ENCODE results near the gene CRACR2A.

Gene CRACR2A

GRCh38 chr12:3770891-3771290 is 18.0 kb upstream of the CRACR2A start:
- no peak overlapping the region for H3K4me3 ChIP-seq (replicated peaks; ENCODE audit: low read depth, low read length)
- no peak for TF ChIP-seq CTCF (IDR thresholded peaks at IDR 0.05; ENCODE audit: low read depth, low read length, missing control alignments)
- peak; percentile 29 for DNase-seq (ENCODE audit: extremely low read depth, low read depth)

GRCh38 chr12:3768911-3769447 is 16.1 kb upstream of the CRACR2A start:
- TF ChIP-seq CTCF (IDR thresholded peaks at IDR 0.05; ENCODE audit: low read depth, low read length, missing control alignments), result no peak
- no peak overlapping the region for H3K4me3 ChIP-seq (replicated peaks; ENCODE audit: low read depth, low read length)
- no peak for DNase-seq (ENCODE audit: extremely low read depth, low read depth)

GRCh38 chr12:3761116-3761735 is 8.3 kb upstream of the CRACR2A start:
- no peak for DNase-seq (ENCODE audit: extremely low read depth, low read depth)
- H3K4me3 ChIP-seq (replicated peaks; ENCODE audit: low read depth, low read length), result no peak overlapping the region
- no peak for TF ChIP-seq CTCF (IDR thresholded peaks at IDR 0.05; ENCODE audit: low read depth, low read length, missing control alignments)

- H3K4me3 ChIP-seq (replicated peaks; ENCODE audit: low read depth, low read length), result no peak overlapping the region
- TF ChIP-seq CTCF (IDR thresholded peaks at IDR 0.05; ENCODE audit: low read depth, low read length, missing control alignments), result no peak
- no peak for DNase-seq (ENCODE audit: extremely low read depth, low read depth)
Observed at GRCh38 chr12:3759878-3760277, 7.0 kb upstream of the CRACR2A start.

- TF ChIP-seq CTCF (IDR thresholded peaks at IDR 0.05; ENCODE audit: low read depth, low read length, missing control alignments), result no peak
- H3K4me3 ChIP-seq (replicated peaks; ENCODE audit: low read depth, low read length), result no peak overlapping the region
- DNase-seq (ENCODE audit: extremely low read depth, low read depth), result no peak
Observed at GRCh38 chr12:3757261-3757660, 4.4 kb upstream of the CRACR2A start.

GRCh38 chr12:3755898-3756297 is 3.0 kb upstream of the CRACR2A start:
- DNase-seq (ENCODE audit: extremely low read depth, low read depth), result no peak

More at GRCh38 chr12:3755898-3756297, 3.0 kb upstream of the CRACR2A start:
- TF ChIP-seq CTCF (IDR thresholded peaks at IDR 0.05; ENCODE audit: low read depth, low read length, missing control alignments), result no peak
- H3K4me3 ChIP-seq (replicated peaks; ENCODE audit: low read depth, low read length), result no peak overlapping the region
